GM12874 (cell line): ENCODE results near the gene ARHGEF2.

Source experiments
- CTCF ChIP-seq: IDR thresholded peaks from 2 replicates; pipeline ENCODE4 v1.5.1; 2011; ENCODE audit warnings: low read depth, mild to moderate bottlenecking, control low read depth, low read length, moderate library complexity; ENCODE audit not compliant: insufficient read depth

Gene ARHGEF2

GRCh38 chr1:156019946-156020292 is 41.6 kb upstream of the ARHGEF2 start:
- no peak for TF ChIP-seq CTCF

- no peak for TF ChIP-seq CTCF
Measured at GRCh38 chr1:156014829-156015228, 36.5 kb upstream of the ARHGEF2 start.

GRCh38 chr1:156012051-156012817 is 33.9 kb upstream of the ARHGEF2 start:
- no peak for TF ChIP-seq CTCF

- no peak for TF ChIP-seq CTCF
Measured at GRCh38 chr1:156009404-156009803, 31.1 kb upstream of the ARHGEF2 start.

- no peak for TF ChIP-seq CTCF
Measured at GRCh38 chr1:156006666-156007376, 28.5 kb upstream of the ARHGEF2 start.

GRCh38 chr1:156004843-156005584 is 26.7 kb upstream of the ARHGEF2 start:
- no peak for TF ChIP-seq CTCF

GRCh38 chr1:156003923-156004188 is 25.5 kb upstream of the ARHGEF2 start:
- TF ChIP-seq CTCF: no peak
